HG03139 (cell line): ENCODE data around the gene CRYM.
"Not testable (repeated sequence)": the region's sequence is repeated elsewhere in the genome, so short reads cannot be mapped to it uniquely, and the experiment has no call there.

Source experiments
- ATAC-seq: cut with Tn5 transposase; IDR thresholded peaks from one replicate; pipeline ENCODE4 v1.9.1; 2021; ENCODE audit not compliant: unreplicated experiment

CRYM gene

GRCh38 chr16:21250072-21250923 lies 27.8 kb downstream of the CRYM start:
- ATAC-seq, result no peak

- not testable (repeated sequence) for ATAC-seq
Measured at GRCh38 chr16:21248179-21248578, 29.9 kb downstream of the CRYM start.

GRCh38 chr16:21244518-21245215 lies 33.4 kb downstream of the CRYM start:
- no peak for ATAC-seq

GRCh38 chr16:21242756-21243155 lies 35.3 kb downstream of the CRYM start:
- ATAC-seq, result no peak

GRCh38 chr16:21239646-21240045 lies 38.4 kb downstream of the CRYM start:
- ATAC-seq, result no peak

GRCh38 chr16:21236831-21237230 lies 41.3 kb downstream of the CRYM start:
- ATAC-seq, result no peak

- ATAC-seq, result no peak
Measured at GRCh38 chr16:21235199-21235585, 42.9 kb downstream of the CRYM start.

GRCh38 chr16:21233521-21234150 lies 44.5 kb downstream of the CRYM start, which contains the start of gene ANKS4B:
ANKS4B (plus strand) TSS chr16:21233699; CDS start chr16:21233738, 39 bp downstream.
- no peak for ATAC-seq

GRCh38 chr16:21233045-21233520 lies 45.0 kb downstream of the CRYM start:
- no peak for ATAC-seq

GRCh38 chr16:21228361-21228872 lies 49.7 kb downstream of the CRYM start:
- ATAC-seq, result no peak

- ATAC-seq, result no peak
Measured at GRCh38 chr16:21227866-21228265, 50.2 kb downstream of the CRYM start.

- ATAC-seq, result no peak
Measured at GRCh38 chr16:21226749-21227148, 51.3 kb downstream of the CRYM start.

- ATAC-seq, result no peak
Measured at GRCh38 chr16:21224800-21225199, 53.3 kb downstream of the CRYM start.

GRCh38 chr16:21223787-21224186 lies 54.3 kb downstream of the CRYM start:
- no peak for ATAC-seq

- ATAC-seq, result no peak
Measured at GRCh38 chr16:21222495-21223337, 55.4 kb downstream of the CRYM start.

GRCh38 chr16:21219551-21219950 lies 58.5 kb downstream of the CRYM start:
- ATAC-seq, result no peak

GRCh38 chr16:21218153-21218552 lies 59.9 kb downstream of the CRYM start:
- no peak for ATAC-seq

- ATAC-seq, result no peak
Measured at GRCh38 chr16:21217121-21217520, 61.0 kb downstream of the CRYM start.

- no peak for ATAC-seq
Measured at GRCh38 chr16:21214086-21214485, 64.0 kb downstream of the CRYM start.

GRCh38 chr16:21211486-21211885 lies 66.6 kb downstream of the CRYM start, which contains the start of gene ZP2:
ZP2 (minus strand) TSS chr16:21211574; CDS start chr16:21211547, 27 bp downstream.
- no peak for ATAC-seq
